Stimulated activated CD8-positive, alpha-beta memory T cell treated with anti-CD3 and anti-CD28 coated beads, Interleukin-15, amount 100 ng/mL, for 1 hour (primary cell): ENCODE results near the gene SLC27A4.

Experiments
- DNase-seq: peaks from one replicate; pipeline ENCODE4 v3.0.0-alpha.2; 2020; ENCODE audit warnings: low read depth

SLC27A4 gene

DNA sequence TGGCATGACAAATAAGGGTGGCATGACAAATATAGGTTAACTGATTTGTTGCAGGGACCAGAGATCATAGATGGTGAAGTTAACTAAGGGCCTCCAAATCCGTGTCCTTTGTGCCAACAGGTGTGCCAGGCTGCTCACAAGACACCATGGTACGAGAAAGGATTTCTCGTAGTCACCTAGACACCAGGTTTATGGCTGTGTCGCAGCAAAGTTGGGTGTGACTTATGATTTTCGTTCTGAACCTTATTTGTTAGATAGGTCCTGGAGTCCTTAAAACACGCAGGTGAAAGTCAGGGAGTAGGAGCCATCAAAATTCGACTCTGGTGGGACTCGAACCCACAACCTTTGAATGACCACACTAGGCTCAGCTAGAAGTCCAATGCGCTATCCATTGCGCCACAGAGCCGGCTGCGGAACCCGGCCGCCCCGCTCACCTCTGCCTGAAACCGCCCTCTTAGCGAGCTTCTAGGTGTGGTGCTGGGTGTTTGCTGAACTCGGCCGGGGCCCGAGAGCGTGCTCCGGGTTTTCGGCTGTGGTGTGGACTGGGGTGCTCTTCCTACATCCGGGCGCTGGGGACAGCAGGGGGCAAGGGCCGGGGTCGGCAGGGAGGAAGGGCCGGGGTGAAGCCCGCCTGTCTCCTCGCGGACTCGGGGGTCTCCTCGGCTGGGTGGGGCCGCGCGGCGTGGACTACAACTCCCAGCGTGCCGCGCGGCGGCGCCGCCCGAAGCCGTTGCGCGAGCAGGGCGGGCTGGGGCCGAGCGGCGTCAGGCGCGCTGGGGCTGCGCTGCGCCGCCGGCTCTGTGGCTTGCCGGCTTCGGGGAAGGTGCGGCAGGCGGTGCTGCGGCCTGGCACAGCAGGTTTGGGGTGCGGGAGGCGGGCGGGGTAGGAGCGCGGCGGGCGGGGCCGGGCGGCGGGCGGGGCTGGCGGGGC is at the start of gene SLC27A4:
TSS of gene SLC27A4 (plus strand) at position 767 of the 930 bp plus-strand sequence. CDS start 2,606 bp downstream, outside the sequence.
- peak; percentile 46 for DNase-seq

GRCh38 chr9:128292009-128292408 is 48.3 kb upstream of the SLC27A4 start:
- no peak for DNase-seq

DNA sequence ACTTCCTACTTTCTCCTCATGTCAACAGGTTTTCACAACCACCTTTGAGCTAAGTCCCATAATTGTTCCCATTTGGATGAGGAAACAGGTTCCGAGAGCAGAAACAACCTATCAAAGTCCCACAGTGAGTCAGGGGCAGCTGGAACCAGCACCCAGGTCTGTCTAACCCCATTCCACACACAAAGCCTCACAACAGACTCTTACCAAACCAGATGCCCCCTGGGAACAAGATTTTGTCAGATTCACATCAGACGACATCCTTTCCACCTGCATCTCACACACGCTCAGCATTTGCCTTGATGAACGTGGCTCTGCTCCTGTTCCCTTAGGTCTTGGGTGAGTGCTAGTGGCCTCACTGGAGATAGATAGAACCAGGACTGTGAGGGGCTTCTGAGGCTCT is 47.2 kb upstream of the SLC27A4 start:
- no peak for DNase-seq

DNA sequence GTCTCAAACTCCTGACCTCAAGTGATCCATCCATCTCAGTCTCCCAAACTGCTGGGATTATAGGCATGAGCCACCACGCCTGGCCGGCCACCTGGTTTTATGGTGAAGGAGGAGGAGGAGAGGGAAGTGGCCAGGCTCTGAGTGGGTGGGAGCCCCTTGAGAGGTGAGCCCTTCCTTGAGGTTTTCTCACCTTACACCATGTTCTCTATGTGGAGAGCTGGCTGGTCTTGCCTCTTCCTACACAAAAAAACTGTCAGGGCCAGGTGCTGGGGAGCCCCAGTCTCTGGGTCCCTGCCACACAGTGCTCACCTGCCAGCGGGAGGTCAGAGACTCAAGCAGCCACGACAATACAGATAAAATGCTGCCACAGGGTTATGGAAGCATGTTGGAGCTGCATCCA is 46.2 kb upstream of the SLC27A4 start:
- DNase-seq: no peak

DNA sequence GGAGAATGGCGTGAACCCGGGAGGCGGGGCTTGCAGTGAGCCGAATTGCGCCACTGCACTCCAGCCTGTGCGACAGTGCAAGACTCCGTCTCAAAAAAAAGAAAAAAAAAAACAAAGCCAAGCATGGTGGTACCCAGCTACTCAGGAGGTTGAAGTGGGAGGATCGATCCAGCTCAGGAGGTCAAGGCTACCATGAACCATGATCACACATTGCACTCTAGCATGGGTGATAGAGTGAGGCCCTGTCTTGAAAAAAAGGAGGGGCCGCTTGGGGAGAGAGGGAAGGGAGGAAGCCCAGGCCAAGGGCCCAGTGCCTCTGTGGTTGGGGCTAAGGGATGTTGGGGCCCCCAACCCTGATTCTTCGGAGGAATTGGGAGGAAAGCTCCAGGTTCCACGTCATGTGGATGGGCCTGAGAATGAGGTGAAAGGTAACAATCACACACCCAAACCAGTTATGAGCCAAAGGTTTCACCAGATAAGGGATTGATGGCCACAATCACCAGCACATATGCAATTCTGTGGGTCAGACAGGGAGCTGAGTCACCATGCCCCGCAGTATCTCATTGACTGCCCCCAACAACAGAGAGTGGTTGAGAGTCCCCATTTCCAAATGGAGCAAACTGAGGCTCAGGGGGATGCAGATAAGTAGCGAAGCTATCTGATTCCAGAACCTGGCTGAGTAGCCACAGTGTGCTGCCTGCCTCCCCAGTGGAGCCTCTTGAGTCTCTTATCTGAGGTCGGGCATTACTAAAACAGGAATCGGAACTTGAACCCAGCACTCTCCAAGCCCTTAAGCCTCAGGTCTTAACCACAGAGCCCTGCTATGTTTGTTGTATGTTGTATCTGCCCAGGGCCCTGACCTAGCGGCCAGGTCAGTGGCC is 43.7 kb upstream of the SLC27A4 start:
- no peak for DNase-seq

DNA sequence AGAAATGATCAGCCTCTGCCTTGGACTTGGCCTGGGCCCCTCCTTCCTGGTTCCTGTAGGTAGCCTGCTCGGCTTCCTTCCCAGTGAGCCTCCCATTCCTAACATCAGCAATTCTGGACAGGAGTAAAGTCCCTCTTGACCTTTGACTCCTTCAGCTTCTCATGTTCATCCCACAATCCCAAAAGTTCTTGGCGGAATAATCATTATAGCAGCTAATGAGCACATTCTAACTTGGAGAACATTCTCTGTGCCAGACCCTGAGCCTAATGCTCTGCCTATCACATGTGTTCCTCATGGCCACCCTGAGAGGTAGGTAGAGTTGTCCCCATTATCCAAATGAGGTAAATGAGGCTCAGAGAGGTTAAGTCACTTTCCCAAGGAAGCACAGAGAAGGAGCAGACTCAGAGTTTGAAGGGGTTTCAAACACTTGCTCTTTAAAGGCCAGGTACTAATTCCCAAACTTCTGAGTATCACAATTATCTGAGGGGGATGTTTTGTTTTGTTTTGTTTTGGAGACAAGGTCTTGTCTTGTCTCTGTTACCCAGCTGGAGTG is 43.0 kb upstream of the SLC27A4 start:
- DNase-seq: no peak

- DNase-seq: no peak
Measured at GRCh38 chr9:128298535-128299482, 41.5 kb upstream of the SLC27A4 start.

DNA sequence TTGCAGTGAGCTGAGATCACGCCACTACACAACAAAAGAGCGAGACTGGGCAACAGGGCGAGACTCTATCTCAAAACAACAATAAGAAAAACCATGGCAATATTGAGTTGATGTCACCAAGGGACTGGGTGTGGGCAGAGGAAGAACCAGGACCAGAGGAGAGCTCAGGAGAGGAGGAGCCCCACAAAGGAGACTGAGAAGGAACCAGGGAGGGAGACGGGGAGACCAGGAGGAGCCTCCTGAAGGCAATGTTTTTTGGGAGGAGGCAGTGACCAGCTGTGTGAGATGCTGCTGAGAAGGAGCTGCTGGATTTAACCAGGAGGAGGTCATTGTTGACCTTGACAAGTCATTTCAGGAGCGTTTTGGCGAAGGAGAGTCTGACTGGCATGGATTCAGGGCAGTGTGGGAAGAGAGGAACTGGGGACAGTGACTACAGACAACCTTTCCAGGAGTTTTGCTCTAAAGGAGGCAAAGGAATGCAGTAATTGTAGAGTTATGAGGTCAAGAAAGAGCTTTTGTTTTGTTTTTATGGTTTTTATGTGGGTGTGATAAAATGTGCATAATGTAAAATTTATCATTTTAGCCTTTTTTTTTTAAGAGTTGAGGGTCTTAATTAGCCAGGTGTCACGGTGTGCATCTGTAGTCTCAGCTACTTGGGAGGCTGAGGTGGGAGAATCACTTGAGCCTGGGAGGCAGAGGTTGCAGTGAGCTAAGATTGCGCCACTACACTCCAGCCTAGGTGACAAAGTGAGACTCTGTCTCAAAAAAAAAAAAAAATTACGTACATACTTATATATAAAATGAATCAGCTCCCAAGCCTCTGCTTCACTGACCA is 36.0 kb upstream of the SLC27A4 start:
- no peak for DNase-seq

DNA sequence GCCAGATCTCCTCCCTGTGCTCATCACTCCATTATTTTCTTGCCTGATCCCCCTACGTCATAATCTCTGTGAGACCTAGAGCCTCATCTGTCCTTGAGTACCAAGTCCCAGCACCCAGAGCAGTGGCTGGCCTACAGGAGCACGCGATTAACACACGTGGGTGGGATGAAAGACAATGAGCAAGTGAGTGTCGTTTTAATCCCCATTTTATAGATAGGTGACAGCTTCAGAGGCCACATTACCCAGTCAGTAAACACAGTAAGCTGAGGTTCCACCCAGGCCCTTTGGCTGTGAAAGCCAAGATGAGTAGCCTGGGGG is 35.4 kb upstream of the SLC27A4 start:
- no peak for DNase-seq

DNA sequence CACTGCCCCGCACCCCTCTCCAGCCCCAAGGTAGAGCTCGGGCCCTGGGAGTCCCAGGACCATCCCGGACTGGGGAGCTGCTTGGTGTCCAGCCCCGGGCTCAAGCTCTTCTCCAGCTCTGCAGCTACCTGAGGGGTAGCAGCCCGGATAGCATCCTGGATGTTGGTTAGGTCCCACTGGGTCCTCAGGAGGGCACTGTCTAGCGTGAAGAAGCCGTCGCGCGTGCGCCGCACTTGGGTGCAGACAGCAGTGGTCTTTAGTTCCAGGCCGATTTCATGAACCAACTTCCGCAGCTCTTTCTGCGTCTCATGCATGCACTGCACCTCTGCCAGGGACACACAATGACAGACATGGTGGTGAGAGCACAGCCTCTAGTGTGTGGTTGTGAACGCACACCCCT is 30.8 kb upstream of the SLC27A4 start:
- DNase-seq: no peak

DNA sequence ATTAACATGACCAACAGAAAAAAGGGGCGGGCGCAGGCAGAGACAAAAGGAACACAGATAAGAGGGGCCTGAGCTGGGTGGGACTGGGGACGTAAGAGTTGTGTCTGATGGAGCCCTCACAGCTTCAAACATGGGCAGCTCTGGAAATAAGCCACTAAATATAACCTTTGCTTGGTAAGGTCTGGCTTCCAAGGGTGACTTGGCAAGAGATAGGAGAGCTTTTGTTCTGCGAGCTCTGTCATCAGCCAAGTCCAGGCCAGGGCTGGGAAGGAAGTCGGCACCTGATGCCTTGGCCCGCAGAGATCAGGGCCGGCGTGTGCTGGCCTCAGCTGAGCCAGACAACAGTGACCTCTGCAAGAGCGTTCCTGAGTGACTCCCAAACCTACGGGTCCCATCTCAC is 29.9 kb upstream of the SLC27A4 start:
- no peak for DNase-seq

- DNase-seq: no peak
Measured at GRCh38 chr9:128314697-128315096, 25.6 kb upstream of the SLC27A4 start.

DNA sequence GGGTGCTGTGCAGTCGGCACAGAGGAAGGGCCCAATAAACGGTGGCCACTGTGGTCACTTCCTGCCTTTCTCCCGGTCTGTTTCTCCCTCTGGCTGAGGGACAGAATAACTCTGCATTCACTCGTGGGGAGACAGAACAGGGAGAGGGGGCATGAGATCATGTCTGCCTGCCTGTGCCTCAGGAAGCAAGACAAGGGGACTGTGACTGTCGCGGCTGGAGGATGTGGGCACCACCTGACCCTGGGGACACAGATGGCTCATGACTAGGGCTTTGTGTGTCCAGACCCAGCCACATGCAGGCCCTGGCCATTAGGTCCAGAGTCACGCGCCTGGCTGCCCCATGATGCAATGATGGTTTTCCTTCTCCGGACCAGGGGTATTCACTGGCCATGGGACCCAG is 23.9 kb upstream of the SLC27A4 start:
- DNase-seq: no peak

- no peak for DNase-seq
Measured at GRCh38 chr9:128317629-128318028, 22.7 kb upstream of the SLC27A4 start.

GRCh38 chr9:128321343-128321742 is 19.0 kb upstream of the SLC27A4 start:
- no peak for DNase-seq

DNA sequence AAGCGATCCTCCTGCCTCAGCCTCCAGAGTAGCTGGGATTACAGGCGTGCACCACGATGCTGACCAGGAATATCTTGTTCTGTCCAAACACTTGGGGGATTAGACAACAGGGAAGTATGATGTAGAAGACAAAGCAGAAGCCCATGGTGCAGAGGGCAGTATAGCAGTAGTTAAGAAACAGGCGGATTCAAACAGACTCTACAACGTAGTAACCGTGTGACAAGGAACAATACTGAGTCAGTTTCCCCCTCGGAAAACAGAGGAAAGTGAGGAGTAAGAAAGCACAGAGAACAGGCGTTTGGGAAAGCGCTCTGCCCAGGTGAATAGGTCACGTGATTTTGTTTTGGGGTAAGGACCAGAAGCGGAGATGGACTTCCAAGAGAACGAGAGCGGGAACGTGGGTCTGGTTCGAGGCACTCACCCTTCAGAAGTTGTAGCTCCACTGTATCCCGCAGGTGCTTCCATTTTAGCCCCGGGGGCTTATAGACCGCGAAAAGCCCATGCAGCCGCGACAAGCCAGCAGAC is 18.4 kb upstream of the SLC27A4 start:
- DNase-seq: no peak

DNA sequence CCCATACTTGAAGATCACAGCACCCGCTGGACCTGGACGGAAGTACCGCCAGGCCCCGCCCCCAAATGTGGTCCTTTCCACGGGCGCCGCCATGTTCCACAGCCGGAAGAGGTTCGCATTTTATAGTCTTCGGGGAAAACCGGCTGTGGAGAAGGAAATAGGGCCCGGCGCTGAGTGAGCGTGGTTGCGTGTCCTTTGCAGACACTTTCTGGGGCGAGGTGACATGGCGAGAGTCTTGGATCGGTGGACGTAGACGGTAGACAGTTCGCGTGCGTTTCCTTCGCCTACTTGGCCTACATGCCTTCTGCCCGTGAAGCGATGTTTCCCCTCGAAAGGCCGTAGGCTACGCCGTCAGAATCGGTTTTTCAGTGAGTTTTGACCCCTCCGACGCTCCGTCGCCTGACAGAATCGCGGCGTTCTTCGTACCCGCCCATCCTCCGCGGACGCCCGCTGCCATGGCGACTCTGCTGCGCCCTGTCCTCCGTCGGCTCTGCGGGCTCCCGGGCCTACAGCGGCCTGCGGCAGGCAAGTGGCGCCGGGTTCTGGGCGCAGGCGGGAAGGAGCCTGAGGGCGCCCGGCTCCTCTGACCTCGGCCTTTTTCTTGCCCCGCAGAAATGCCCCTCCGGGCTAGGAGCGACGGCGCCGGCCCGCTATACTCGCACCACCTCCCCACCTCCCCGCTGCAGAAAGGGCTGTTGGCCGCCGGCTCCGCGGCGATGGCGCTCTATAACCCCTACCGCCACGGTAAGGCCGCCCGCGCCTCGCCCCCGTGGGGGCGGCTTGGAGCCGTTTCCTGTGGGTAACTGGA is 17.7 kb upstream of the SLC27A4 start, which contains the start of the genes COQ4 and TRUB2:
TSS of gene COQ4 (plus strand) at position 436 of the 808 bp plus-strand sequence. CDS start at position 456, 20 bp downstream.
TSS of gene TRUB2 (minus strand) at position 44 of the 808 bp plus-strand sequence. CDS start at position 5, 39 bp downstream.
- peak; percentile 84 for DNase-seq

- no peak for DNase-seq
Measured at GRCh38 chr9:128323212-128323730, 17.1 kb upstream of the SLC27A4 start.

- no peak for DNase-seq
Measured at GRCh38 chr9:128323791-128324190, 16.5 kb upstream of the SLC27A4 start.
